SKM-1 treated with dmso at 0.1 percent for 144 hours (cell line): Measurements from ENCODE around the gene CDH23.

ENCODE experiments used
- DNase-seq: peaks from one replicate; lab custom pipeline; 2025; ENCODE audit not compliant: unreplicated experiment; lab: John Stamatoyannopoulos, UW

CDH23 gene

DNA sequence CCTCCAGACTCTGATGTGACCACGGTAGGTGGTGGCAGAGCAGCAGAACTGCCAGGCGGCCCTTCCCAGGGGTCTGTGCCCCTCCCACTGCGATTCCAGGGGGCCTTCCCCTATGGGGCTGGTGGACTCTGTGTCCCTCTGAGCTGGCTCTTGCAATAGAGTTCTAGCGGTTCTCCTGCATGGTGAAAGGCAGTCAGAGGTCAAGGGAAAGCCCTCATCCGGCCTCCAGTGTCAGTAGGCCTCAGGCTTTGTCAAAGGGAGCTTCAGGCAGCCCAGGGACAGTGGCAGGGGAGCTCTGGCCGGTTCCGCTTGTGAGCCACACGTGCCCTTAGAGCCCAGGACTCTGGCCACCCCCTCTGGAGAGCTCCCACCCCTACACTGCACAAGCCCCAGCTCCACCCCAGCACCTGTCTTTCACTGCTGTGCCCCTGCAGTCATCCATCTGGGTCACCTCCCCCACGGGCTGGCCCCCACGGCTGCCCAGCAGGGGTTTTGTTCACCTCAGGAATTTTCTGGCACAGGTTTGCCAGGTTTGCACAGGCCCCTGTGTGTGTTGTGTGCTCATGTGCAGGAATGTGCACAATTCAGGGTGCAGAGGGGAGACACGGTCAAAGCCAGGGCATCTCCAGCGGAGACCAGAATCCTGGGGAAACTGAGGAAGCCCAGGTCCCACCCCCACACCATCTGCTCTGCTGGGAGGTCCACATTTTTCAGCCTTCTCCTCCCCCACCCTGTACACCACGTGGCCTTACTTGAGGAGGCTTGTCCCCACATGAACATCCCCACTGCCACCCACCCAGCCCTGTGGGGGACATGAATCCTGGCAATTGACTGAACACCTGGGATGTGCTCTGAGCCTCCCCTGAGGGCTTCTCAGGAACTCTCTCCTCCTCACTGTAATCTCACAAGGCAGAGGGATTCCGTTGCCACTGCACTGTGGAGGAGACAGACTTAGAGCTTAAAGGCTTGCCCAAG is 299.1 kb downstream of the CDH23 start:
- no peak for DNase-seq

DNA sequence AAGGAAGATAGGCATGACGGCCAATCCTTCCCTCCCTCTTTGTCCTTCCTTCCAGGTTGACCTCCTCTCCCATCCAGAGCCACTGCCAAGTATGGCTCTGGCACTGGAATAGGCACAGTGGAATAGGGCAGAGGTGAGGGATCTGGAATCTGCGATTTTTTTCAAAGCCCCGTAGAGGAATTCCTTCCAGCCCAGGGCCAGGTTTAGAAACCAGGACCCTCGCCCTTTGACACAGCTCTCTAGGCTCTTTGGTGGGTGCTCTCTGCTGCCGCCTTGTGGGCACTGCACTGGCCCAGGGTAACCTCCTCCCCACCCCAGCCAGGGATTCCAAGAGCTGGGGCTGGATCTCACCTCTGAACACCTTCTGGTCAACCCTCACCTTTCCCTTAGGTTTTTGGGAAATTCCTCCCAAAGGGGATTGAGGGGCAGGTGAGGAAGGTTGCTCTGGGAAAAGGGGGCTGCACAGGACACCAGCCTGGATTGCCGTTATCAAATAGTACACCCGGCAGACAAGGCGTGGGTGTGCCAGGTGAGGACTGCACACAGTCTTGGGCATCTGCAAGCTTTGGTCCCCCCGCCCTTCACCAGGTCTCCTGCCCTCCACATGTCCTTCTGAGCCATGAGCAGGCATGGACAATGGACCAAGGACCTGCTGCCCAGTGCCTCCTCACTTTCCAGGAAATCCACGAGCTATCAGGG is 300.1 kb downstream of the CDH23 start:
- peak; percentile 35 for DNase-seq

DNA sequence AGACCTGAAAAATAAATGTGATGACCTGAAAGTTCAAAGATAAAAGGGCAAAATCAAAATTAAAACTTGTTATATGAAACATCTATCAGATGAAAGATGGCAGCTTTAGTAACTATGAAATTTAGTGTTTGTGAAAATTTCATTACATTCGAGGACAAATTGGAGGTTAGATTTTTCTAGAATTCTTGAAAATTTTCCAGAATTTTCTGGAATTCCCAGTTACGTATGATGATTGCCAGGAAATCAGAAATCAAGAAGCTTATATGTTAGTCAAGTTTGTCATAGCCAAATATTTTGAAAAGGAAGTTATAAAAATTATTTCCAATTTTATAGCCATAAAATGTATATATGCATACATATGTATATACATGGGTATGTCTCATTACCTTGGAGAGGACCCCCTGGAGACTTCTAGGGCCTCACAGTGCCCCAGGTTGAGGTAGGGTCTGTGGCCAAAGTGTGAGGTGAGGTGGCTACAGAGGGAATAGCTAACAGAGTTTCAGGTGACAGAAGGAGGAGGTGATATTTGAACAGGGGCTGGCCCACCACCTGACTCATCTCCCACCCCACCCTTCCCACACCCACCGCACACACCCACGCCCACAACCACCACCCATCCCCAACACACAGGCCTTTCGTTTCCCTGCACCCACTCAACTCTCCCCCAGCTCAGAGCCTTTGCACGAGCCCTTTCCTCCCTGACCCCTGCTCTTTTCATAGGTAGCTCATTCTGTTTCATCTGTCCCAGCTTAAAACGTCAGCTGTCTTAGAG is 301.4 kb downstream of the CDH23 start:
- no peak for DNase-seq

DNA sequence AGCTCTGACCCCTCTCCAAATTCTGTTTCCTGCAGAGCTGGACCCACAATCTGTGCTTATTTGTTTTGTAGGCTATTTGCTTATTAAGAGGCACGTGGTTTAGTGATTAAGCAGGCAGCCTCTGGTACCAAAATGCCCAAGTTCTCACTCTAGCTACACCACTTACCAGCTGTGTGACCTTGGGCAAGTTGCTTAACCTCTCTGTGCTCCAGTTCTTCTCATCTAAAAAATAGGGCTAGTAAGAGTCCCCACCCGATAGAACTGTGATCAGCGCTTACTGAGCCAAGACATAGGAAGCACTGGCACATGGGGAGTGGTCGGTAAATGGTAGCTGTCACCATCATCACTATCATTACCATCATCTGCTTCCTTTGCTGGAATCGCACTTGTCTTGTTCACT is 302.0 kb downstream of the CDH23 start:
- no peak for DNase-seq

DNA sequence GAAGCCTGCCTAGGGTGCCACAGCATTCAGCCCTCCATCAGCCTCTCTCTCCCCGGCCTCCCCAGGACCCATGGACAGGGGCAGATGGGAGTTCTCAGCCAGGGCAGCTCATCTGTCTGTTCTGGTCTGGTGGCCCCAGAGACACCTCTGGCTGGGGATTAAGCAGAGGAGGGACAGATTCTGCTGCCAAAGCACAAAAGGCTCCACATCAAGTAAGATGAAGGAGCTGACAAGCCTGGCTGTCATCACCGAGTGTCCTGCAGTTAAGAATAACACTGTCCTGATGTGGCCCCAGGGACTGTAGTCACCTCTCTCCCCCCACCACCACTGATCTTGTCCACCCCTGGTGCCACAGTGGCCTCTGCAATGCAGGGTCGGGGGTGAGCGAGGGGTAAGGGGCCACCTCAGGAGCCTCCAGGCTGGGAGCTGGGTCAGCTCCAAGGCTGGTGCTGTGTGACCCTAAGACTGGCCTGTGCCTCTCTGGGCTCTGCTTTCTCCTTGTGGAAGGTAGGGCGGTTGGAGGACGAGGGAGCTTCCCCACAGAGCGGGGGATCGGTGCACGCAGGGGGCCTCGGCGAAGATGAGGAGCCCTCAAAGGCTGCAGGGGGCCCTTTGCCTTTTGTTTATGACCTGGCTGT is 304.1 kb downstream of the CDH23 start:
- no peak for DNase-seq

DNA sequence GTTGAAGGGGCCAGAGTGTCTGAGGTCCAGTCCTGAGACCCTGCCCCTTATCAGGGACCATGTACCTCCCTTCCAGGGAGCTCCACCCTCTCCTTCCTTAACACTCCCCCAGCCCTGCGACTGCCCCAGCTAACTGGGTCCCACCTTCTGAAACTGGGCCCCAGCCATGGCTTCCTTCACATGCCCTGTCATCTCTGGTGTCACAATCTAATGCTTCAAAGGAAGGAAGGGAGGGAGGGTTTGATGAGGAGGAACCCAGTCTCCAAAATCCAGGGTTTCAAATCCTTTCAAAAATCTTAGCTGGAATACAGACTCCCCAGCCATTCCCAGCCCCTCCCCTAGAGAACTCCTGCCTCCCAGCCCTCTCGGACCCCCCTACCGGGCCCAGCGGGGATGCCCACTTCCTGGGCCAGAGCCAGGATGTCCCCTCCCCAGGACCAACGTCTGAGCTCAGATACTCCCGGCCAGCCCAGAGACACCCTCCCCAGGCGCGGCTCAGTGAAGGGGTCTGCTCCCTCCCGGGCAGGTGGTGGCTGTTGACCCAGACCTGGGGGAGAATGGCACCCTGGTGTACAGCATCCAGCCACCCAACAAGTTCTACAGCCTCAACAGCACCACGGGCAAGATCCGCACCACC is 304.9 kb downstream of the CDH23 start:
- DNase-seq: peak; percentile 43

DNA sequence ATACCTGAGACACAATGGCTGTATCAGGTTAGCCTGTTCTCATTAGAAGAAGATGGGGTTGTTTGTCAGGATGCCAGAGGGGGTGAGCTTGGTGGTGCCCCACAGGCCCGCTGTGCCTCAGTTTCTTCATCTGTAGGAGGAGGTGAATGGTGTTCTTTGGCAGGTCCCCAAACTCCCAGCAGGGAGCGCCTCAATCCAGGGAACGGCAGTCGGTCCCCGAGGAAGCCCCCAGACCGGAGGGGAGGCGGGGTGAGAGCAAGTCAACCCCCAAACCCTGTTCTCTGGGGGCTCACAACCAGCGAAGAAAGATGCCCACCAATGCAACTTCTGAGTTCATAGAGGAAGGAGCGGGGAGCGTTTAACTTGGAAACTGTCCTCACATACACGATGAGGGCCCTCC is 306.9 kb downstream of the CDH23 start:
- no peak for DNase-seq

DNA sequence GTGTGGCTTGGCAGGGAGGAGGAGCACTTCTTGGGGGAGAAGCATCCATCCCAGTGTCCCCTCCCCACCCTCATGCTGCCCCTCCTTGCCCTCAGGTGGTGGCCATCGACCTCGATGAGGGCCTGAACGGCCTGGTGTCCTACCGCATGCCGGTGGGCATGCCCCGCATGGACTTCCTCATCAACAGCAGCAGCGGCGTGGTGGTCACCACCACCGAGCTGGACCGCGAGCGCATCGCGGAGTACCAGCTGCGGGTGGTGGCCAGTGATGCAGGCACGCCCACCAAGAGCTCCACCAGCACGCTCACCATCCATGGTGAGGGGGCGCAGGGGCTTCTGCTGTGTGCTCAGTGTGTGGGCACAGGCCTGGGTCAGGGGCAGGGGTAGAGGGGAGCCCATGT is 308.1 kb downstream of the CDH23 start:
- DNase-seq: no peak

DNA sequence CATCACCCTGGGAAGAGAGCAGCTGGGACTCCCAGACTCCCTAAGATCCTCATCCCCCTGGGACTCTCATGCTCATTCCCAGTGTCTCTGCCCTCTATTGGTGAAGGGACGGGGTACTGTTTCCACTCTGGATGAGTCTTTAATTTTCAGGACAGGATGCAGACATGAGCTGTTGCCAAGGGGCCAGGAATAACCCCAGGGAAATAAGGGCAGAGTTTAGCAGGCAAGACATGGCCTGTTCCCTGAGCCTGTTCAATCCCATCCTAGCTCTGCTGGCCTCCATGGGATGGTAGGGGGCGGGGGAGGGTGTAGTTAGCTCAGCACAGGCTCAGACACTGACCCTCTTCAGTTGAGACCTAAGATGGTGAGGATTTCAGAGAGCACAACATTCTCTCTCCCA is 308.9 kb downstream of the CDH23 start:
- no peak for DNase-seq

DNA sequence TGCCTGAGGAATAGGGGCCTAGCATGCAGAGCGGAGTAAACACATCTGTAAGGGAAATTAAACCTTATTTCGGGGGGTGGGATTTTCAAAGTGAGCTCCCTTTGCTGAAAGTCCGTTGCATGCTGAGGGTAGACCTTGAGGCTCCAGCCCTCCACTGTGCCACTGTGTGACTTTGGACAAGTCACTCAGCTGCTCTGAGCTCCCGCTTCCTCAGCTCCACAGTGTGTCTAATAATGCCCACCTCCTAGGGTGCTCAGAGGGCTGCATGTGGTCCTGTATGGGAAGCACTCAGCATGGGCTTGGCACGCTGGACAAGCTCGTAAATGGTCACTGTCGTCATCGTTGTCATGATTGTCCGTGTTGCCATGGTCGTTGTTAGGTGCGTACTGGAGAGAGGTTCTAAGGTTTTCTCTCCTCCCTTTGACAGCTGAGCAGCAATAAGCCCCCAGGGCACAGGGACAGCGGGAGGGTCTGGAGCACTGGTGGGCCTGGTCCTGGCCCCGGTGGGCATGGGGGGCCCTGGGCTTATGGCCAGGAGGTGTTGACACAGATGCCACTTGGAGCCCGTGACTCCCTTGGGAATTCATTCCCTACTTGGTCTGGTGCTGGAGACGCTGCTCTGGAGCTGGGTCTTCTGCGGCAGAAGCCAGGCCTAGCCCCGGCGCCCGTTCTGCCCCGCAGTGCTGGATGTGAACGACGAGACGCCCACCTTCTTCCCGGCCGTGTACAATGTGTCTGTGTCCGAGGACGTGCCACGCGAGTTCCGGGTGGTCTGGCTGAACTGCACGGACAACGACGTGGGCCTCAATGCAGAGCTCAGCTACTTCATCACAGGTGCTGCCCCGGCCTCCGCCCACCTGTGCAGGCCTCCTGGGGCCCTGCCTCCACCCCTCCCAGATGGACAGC is 309.7 kb downstream of the CDH23 start:
- no peak for DNase-seq

DNA sequence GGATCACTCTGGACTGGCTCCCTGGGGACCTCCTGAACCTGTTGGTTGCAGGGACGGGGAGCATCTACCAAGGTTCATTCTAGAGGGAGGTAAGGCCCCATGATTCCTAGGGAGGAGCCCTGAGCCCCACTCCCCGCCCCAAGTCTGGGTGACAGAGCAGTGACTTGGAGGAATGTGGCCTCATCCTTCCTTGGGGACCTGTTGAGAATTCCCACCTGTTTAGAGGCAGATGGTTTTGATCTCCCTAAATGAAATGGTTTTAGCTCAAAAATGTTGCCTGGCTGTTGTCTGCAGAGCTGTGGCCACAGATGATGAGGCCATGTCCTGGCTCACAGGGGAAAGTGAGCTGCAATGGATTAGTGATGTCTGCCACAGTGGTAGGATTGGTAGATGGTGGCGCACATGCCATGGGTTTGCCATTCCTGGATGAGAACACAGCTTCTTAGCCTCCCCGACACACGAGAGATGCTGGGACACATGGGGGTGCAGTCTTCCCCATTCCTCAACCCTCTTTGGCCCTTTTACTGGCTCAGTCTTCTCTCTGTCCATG is 310.6 kb downstream of the CDH23 start:
- DNase-seq: no peak

DNA sequence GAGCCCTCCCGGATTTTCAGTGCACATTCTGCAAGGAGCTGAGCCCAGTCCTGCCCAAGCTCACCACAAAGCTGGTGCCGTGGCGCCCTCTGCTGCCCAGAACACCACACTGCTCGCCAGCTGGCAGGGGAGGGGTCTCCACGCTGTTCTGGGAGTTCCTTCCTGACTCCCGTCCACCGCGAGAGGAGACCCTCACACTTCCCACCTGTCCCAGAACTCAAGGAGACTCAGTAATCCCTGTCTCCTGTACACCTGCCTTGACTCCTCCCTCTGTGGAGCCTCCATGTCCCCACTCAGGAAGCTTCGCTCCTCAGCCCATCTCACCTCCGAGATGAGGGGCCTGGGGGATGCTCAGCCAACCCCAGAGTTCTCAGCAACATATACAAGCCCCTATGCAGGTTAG is 311.6 kb downstream of the CDH23 start:
- DNase-seq: peak; percentile 33

DNA sequence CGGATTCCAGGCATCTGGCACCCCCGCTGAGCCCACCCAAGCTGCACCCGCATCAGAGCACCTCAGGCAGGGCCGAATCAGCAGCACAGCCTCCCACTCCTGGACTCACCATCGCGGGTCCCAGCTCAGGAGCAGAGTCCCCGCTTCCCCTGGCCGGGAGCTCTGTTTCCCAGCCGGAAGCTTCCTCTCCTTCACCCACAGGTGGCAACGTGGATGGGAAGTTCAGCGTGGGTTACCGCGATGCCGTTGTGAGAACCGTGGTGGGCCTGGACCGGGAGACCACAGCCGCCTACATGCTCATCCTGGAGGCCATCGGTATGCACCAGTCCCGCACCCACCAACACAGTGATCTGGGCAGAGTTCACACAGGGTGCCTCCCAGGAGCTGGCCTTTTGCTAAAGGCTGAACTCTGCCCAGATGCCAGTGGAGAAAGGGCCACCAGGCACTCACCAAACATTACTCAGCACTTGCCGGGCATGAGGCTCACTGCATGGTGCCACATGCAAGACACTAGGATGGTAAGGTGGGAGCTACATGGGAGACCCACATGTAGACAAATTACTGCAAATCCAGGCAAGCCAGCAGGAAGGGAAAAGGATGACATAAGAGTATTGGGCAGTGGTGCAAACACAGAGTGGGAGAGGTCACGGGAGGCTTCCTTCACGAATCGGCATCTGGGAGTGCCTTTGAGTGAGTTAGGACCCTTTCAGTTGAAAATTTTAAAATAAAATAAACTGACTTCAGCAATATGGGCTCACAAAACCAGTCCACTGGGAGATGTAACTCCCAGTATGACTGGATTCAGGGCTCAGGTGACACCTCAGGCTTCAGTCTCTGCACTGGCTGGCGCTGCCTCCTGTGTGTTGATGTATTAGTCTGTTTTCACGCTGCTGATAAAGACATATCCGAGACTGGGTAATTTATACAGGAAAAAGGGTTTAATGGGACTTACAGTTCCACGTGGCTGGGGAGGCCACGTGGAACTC is 312.5 kb downstream of the CDH23 start:
- DNase-seq: no peak

DNA sequence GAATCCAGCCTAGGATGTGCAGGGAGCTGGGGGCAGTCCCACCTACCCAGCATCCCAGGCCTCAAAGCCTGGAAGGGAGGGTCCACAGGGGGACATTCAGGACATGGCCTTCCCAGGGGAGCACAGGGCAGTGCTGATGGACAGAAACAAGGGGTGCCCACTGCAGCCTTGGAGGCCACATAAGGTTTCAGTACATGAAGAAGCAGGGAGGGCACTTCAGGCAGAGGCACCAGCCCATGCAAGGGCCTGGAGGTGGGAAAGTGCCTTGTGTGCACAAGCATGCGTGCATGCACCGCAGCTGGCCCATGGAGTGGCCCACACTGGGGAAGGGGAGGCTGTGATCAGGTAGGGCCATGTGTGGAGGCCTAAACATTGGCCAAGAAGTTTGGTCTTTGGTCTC is 313.8 kb downstream of the CDH23 start:
- DNase-seq: no peak

DNA sequence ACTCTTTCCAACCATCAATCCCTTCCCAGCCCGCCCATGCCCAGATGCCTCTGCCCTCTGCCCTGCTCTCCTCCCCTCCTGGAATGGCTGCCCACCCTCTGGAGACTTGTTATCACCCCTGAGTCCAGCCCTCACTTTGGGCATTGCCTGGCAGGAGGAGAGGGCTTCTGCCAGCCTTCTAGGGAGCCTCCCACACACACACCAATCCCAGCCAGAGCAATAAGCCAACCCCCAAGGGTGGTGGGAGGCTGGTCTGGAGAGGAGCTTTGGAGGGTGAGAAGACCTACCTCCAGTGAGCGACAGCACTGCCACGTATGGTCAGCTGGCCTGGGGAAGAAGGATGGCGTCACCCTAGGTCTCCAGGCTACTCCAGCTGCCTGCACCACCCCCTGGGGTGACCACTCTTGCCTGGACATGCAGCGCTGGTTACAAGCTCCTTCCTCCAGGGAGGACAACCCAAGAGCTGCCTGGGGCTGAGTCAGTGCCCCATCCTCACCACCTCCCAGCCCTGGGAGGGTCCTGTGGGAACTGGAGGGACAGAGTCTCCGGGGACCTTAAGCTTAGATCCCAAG is 314.4 kb downstream of the CDH23 start:
- DNase-seq: no peak

DNA sequence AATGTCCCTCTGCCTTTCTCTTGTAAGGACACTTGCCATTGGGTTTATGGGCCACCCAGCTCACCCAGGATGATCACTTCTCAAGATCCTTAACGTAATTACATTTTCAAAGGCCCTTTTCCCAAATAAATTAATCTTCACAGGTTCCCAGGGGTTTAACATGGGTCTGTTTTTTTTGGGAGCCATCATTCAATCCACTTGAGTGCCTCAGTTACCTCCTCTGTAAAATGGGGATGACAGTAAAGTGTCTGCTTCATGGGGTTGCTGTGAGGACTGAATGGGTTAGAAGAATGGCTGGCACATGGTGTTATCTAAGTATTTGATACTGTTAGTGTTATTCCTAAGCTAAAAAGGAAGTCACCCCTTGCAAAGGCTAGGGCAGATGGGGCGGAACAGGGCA is 315.4 kb downstream of the CDH23 start:
- DNase-seq: no peak

DNA sequence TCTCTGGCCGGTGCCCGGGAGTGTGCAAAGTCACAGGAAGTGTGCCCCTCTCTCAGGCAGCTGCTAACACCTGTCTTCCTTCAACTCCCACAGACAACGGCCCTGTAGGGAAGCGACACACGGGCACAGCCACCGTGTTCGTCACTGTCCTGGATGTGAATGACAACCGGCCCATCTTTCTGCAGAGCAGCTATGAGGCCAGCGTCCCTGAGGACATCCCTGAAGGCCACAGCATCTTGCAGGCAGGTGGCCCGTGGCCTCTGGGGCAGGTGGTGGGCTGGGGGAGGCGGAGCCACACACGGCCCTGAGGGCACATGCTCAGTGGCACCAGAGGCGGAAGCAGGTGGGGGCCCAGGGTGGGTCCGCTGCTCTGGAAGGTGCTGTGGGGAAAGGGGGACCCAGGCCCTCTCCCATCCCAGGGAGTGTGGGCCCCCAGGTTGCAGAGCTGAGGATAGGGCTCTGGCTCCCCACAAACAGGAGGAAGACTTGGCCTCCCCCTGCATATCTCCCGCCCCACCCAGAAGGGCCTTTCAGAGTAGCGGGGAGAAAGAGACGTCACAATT is 315.9 kb downstream of the CDH23 start:
- DNase-seq: no peak
